HT1080 (cell line): ENCODE results near the gene EIF2S1. TPM values are rescaled to one million over a fixed set of nuclear protein-coding genes. Genes with fewer than 3 reads are reported as not detected.
"Not testable (repeated sequence)": the region's sequence is repeated elsewhere in the genome, so short reads cannot be mapped to it uniquely, and the experiment has no call there.

Source experiments
- DNase-seq: peaks from one replicate; pipeline ENCODE4 v3.0.0-alpha.2; 2015; ENCODE audit warnings: low read depth
- polyA plus RNA-seq, 2 experiments: library from polyadenylated mRNA; depleted of rRNA; stranded (reverse); fragments of >200 nt; gene quantifications; 2 replicates each; pipeline ENCODE4 v1.2.3, GENCODE V29; 2015
- total RNA-seq: library from RNA; depleted of rRNA; stranded (reverse); fragments of >200 nt; shearing (Covaris generic); gene quantifications from 2 replicates; pipeline ENCODE4 v1.2.3, GENCODE V29; 2014; rRNA removed

EIF2S1 gene
- total RNA-seq, result 497 and 506 TPM in 2 replicates
- polyA plus RNA-seq (2015; cell fraction: cytosol; rRNA removed), result 248 and 253 TPM in 2 replicates
- polyA plus RNA-seq (2015; cell fraction: nucleus; rRNA removed), result 214 and 275 TPM in 2 replicates

DNA sequence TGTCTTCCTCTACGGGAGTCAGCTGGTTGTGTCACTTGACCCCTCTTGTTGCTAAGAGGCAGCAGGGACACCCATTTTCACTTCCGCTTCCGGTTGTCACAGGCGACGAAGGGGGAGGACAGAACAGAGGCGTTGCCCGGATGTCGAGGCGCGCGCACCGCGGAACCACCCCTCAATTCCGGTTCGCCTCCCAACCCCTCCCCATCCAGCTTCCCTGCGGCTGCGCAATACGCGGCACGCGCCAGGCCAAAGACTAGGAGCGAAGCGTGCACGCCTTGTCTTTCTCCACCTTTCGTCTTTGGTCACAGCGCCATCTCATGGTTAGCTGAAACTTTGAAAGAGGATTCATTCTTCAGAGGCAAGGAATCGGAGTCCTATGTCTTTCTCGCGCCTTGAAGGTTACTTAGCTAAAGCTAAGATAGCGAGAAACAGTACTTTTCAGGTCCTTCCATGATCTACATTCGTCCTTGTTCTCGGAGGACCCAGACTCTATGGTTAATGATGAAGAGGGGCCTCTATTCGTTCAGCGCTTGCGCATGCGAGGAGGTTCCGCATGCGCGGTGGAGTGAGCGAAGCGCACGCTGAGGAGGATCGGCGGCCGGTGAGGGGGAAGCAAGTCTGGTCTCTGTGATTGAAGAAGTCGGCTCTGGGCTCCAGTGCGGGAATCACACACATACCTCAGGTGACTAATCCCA lies at the start of gene EIF2S1, which contains the start of gene ATP6V1D:
EIF2S1 (plus strand) TSS at position 554 of the 695 bp plus-strand sequence. CDS start 4,440 bp downstream, outside the sequence.
ATP6V1D (minus strand) TSS at position 30 of the 695 bp plus-strand sequence. CDS start 106 bp downstream, outside the sequence.
- DNase-seq, result peak; percentile 99

DNA sequence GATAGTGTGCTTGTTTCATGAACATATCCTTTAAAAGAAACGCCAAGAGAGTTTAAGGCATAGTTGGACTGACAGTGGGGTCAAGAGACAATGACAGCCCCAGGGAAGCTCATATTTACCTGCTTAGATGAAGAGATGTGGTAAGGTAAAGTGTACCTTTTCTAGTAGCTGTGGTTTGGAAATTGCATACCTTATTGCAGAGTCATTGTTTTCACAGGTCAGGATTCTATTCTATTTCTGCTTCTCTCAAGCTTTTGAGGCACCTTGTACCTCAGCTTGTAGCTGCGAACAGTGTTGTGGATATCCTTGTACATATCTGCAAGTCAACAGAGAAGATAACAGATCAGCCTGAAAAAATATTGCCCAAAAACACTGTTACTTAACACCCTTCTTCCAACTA lies 48.3 kb upstream of the EIF2S1 start:
- DNase-seq, result no peak

DNA sequence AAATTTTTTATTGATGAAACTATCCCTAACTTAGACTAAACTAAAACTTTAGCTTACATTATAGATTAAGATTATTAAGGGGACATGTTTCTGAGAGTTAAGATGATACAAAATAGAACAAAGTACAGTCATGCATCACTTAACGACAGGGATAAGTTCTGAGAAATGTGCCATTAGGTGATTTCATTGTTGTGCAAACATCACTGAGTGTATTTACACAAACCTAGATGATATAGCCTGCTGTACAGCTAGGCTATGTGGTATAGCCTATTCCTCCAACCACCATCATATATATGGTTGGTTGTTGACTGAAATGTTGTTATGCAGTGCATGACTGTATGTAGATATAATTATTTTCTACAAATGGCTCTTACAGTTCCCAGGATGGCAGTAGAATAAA lies 47.0 kb upstream of the EIF2S1 start:
- no peak for DNase-seq

DNA sequence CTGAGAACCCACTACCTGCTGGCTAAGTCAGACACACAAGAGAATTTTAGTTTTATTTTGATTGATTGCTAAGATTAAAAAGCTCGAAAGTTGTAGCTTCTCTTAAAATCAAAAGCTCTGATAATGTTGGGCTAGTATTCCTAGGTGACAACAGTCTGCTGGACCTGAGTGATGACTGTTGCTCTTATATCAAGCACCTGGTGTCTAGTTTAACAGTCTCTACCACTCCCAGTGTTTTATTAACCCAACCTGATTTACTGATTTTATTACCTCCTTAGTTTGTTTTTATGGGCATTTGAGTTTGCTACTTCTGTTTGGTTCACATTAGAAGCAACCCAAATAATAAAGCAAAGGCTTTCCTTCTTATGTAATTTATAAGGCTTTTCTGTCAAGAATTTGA lies 42.3 kb upstream of the EIF2S1 start:
- no peak for DNase-seq

DNA sequence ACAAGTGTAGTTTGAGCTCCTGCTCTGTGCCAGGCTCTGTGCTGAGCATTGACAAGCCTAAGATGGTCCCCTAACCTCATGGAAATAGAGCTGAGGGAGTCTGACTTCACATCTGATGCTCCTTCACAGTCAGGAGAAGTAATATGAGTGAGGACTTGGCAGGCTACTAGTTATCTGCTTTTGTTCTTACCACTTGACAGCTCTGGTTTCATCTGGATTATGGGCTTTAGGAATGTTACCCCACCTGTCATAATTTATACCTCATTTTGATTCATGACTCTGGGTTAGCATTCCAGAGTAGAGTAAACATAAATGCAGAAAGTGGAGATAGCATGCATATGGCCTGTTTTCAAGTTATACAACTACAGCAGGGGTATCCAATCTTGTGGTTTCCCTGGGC lies 41.0 kb upstream of the EIF2S1 start:
- DNase-seq, result no peak

DNA sequence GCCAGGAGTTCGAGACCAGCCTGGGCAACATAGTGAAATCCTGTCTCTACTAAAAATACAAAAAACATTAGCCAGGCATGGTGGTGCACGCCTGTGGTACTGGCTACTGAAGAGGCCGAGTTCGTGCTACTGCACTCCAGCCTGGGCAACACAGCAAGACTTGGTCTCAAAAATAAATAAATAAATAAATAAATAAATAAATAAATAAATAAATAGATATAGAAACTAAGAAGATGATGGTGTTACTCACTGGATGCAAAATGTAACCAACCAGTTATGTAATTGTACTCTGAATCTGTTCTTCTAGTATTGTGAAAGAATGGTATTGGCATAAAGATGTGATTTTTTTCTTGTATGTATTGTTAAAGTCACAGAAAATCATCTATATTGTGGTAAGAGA lies 30.5 kb upstream of the EIF2S1 start:
- DNase-seq, result not testable (repeated sequence)

DNA sequence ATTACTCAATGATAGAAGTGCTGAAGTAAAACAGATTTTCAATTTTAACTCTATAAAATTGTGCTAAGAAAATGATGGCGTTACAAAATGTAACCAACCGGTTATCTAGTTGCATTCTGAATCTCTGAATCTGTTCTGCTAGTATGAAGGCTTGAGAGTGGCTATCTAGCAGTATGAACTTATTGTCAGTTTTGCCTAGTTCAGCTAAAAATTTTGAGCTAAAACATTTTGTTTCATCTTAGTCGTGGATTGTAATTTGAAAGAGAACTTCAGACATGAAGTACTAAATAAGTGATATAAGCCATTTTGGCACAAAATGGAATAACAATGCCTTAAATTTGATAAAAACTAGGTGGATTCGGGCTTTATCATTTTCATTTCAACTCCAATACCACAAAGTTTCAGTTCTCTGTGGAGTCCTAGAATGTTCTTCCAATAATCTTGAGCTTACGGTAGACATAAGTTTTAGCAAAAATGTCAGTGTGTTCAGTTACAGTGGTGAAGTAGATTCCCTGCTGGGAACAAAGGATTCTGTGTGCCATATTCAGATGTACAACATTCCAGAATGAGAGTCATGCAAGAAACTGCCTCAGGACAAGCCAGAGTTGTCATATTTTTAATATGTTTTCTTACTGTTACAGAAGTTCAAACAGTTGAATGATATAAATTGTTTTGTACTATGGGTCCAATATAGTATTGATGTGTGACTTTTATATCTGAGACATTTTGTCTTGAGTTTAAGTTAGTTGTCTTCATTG lies 28.6 kb upstream of the EIF2S1 start:
- DNase-seq, result no peak

DNA sequence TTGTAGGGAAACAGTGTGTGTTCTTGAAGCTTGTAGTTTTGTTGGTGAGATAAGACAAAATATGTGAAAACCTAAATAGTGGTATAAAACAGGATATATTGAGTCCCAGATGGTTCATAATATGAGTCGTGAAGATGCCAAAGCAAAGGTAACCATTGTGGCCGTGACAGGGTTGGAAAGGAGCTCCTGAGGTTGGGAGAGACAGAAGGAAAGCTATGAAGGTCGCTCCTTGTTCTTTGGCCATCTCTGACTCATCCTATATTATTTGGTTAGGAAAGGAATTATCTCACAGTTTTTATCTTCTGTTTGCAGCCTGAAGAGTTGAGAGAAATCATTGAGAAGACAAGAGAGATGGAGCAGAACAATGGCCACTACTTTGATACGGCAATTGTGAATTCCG lies 27.7 kb upstream of the EIF2S1 start:
- DNase-seq, result peak; percentile 49

DNA sequence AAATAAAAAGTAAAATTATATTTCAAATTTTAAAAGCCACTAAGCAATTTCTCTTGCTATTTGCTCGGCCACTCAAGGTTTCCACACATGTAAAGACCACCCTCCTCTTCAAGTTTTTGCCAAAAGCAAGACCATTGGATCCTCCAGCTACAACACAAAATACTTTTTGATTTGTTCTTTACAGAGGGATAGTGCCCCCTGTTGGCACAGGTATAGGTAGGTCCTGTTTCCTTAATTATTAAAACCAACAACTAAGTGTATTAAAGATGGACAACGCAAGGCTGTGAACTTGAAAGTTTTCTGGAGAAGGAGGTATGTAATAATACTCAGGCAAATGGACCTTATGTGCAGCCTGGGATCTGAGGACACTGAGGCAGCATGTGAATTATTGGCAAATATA lies 24.3 kb upstream of the EIF2S1 start:
- no peak for DNase-seq

DNA sequence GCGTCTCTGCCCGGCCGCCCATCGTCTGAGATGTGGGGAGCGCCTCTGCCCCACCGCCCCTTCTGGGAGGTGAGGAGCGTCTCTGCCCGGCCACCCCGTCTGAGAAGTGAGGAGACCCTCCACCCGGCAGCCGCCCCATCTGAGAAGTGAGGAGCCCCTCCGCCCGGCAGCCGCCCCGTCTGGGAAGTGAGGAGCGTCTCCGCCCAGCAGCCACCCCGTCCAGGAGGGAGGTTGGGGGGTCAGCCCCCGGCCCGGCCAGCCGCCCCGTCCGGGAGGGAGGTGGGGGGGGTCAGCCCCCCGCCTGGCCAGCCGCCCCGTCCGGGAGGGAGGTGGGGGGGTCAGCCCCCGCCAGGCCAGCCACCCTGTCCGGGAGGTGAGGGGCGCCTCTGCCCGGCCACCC lies 18.9 kb upstream of the EIF2S1 start:
- not testable (repeated sequence) for DNase-seq

DNA sequence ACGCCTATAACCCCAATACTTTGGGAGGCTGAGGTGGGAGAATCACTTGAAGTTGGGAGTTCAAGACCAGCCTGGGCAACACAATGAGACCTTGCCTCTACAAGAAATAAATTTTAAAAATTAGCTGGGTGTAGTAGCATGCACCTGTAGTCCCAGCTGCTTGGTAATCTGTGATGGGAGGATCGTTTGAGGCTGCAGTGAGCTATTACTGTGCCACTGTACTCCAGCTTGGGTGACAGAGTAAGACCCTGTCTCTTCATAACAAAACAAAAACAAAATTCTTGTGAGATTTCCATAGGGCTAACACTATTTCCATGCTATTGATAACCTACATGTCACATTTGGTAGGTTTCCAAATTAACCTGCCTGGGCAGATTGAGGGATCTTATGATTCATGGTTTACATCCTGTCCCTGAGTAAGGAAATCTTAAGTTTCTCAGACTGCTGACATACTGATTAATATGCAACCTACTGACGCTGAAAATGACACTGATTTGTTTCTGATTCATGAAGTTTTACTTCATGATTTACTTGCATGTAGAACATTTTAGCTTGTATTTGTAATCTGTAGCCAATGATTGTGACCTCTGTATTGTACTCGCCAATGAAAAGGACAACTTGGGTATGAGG lies 16.4 kb upstream of the EIF2S1 start:
- DNase-seq, result peak; percentile 64

DNA sequence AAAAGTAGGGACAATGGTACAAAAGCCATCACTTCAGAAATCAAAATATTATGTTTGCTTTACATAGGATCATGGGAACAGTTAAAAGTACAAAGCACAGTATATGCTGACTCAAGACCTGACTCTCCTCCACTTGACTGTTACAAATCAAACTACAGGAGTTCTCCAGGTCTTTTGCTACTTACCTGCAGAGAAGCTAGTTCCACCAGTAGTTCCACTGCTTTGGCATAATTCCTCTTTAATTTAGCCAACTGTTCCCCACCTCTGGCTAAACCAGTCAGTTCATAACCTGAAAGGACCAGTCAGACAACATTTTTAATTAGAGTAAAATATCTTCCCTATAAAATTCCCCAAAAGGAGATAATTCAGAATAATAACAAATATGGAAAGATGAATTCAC lies 14.5 kb upstream of the EIF2S1 start:
- DNase-seq, result no peak

DNA sequence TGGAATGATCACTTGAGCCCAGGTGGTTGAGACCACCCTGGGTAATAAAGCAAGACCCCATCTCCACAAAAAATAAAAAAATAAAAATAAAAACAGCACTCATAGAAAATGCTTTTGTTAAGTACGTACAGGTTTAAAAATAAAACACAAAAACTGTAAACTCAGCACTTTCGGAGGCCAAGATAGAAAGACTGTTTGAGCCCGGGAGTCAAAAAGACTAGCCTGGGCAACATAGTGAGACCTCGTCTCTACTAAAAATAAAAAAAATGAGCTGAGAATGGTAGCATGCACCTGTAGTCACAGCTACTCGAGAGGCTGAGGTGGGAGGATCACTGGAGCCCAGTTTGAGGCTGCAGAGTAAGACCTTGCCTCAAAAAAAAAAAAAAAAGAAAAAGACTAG lies 8.1 kb upstream of the EIF2S1 start:
- DNase-seq, result no peak

DNA sequence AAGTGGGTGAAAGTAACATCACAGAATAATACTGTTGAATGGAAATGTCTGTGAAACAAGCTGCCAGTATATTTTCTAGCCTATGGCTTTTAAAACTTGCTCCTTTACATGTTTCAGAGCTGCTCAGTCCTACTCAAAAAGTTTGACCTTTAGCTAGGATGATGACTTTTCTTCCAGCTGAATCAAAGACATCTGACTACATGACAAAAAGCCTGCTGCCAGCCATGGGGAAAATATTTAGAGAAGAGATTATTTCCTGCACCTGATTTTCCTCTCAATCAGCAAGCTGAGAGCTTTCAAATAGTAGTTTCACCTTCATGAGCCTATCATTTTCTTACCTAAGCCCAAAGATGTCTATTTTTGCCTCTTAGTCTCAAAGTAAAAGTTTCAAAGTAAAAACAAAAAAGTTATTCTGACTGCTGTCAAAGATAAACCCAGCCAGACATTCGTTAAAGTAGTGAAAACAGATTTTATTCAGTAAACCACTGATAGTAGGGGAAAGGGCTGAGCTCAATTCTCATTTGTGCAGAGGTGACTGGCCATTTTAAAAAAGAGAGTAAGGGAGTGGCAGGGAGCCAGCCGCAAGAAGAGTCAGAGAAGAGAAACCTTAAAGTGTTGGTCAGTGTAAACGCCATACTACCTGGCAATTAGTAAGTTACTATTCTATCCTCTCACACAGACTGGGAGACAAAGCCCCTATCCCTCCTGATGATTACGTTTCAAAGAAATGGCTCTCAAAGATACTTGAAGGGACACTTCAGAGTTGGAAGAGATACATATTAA lies 2.8 kb upstream of the EIF2S1 start:
- no peak for DNase-seq

DNA sequence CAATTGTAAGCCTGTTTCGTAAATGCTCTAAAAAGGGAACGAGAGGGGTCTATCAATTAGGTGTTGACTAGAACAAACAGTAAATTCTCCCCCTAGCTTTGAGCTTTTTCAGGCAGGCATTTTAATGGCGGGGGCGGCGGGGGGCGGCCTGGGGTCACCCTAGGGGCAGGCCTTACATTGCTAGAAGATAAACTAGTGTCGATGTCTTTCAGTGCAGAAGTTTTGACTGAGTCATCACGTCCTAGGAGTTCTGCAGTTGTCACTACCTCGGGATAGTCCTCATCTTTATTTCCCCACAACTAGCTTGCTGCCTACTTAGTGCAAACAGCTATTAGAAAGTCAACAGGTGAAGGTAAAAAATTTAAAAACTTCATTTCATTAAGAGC lies 2.2 kb upstream of the EIF2S1 start:
- DNase-seq, result no peak

DNA sequence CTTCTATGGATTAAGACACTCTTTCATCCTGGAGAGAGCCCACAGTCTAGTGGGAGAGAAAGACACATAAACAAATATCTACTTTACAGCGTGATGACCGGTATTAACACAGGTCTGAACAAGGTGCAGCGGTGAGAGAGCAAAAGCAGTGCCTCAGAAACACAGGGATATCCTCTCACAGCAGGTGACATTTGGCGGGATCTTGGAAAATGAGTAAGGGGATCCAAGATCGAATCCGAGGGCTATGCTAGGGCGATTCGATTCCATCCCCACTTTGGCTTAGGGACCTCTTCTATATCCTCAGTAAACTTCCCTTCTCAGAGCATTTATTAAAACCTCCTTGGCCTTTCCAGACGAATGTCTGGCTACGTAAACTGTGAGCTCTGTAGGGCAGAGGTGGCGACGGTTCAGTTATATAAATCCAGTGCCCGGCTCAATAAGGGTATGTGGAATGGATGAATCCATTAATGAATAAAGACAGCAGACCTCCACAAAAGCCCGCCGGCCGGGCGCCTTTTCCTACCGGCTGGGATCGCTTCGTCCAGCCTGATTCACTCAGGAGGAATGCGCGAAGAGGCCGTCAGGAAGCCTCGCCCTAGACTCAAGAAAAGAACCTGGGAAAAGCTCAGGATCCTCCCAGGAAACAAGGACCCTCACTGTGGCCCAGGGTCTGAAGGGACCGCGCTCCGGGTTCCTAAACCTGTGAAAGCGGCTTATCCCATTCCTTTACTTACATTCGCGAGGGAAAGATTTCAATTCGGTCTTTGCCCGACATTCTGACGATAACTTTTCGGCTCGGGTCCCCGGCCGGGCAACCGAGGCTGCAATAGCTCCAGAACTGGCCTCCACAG lies 979 bp upstream of the EIF2S1 start:
- DNase-seq, result no peak

DNA sequence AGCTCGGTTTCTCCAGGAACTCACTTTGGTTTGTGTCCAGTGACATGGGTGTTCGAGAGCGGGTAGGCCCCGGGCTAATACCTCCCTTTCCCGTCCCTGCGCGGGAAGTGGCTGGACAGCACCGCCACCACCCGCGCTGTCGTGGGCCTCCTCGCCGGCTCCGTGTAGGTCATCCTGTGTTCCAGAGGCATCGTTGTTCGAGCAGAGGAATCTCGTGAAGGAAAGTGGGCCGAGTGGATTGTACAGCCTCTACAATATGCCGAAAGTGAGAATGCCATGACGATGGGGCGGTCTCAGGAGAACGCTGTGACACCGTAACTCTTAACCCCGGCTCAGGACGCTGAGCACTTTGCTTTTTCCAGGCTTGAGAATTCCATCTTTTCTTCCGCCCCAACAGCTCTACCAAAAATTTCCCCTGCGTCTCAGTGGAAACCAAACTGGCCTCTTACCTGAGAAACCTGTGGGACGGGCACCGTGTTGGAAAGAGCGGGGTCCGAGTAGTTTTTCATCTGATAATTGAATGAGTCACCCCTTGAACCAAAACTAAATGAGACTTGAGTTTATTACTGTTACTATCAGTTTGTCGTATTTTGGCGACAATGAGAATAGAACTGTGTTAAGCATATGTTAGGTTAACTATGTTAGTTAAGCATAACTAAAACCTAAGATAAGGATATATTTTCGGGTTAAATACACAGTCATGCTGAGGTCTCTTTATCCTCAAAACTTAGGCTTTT lies 510 bp downstream of the EIF2S1 start:
- DNase-seq, result no peak

DNA sequence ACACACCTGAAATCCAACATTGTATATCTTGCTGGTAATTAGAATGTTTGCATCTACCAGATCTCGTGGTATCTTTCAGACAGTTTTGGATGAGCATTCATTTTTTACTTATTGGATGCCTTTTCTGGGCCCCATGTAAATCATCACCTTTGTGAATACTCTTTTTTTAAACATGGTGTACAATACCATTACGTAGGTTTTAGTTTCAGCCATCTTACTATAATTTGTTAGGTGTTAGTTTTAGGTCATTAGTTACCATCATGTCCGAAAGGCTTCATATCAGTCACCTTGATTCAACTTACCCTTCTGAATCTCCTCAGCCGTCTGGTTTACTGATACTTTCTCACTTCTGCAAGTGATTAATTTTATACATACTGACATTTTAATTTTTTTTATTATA lies 5.3 kb downstream of the EIF2S1 start:
- DNase-seq, result no peak

DNA sequence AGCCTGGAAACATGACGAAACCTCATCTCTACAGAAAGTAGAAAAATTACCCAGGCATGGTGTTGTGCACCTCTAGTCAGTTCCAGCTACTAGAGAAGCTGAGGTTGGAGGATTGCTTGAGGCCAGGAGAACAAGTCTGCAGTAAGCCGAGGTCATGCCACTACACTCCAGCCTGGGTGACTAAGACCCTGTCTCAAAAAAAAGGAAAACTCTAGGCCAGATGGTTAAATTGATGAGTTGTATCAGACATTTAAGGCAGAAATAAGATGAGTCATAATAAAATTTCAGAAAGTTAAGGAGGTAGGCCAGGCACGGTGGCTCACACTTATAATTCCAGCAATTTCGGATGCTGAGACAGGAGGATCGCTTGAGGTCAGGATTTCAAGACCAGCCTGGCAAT lies 10.7 kb downstream of the EIF2S1 start:
- DNase-seq, result peak; percentile 78
